Breast epithelium (tissue), 3 donors: Measurements from ENCODE around the gene SUMF1.

Source experiments
- POLR2A ChIP-seq: fragments of 450-650 bp; IDR thresholded peaks from one replicate; pipeline ENCODE4 v1.6.1; 2016; ENCODE audit warnings: antibody characterized with exemption, mild to moderate bottlenecking, moderate library complexity
- POLR2AphosphoS5 ChIP-seq, 3 donors: sonication (generic); formaldehyde crosslinking; IDR thresholded peaks; one replicate each; pipeline ENCODE4 v1.6.1; 2017; ENCODE audit warnings: antibody characterized with exemption in 3 of 3
- TF ChIP-seq, protein P1 (sequence below), 3 donors: fragments of 450-650 bp; IDR thresholded peaks; one replicate each; pipeline ENCODE4 v1.5.1; 2016 to 2017; ENCODE audit warnings: antibody characterized with exemption in 3 of 3, mild to moderate bottlenecking in 3 of 3, moderate library complexity in 3 of 3

DNA sequence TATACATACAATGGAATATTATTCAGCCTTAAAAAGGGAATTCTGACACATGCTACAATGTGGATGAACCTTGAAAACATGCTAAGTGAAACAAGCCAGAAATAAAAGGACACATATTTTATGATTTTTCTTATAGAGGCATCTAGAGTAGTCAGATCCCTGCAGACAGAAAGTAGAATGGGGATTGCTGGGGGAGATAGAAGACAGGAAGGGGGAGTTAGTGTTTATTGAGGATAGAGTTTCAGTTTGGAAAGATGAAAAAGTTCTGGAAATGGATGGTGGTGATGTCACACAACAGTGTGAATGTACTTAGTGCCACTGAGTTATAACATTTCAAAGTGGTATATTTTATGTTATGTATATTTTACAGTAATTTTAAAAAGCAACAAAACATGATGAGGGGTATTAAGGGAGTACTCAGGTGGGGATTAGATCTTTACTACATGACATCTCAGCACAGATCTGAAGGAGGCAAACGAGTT lies 30.8 kb upstream of the SUMF1 start:
- TF ChIP-seq POLR2A (no peak), POLR2AphosphoS5 (IDR thresholded peaks at IDR 0.05) (no peak)
- TF ChIP-seq, protein P1, sequence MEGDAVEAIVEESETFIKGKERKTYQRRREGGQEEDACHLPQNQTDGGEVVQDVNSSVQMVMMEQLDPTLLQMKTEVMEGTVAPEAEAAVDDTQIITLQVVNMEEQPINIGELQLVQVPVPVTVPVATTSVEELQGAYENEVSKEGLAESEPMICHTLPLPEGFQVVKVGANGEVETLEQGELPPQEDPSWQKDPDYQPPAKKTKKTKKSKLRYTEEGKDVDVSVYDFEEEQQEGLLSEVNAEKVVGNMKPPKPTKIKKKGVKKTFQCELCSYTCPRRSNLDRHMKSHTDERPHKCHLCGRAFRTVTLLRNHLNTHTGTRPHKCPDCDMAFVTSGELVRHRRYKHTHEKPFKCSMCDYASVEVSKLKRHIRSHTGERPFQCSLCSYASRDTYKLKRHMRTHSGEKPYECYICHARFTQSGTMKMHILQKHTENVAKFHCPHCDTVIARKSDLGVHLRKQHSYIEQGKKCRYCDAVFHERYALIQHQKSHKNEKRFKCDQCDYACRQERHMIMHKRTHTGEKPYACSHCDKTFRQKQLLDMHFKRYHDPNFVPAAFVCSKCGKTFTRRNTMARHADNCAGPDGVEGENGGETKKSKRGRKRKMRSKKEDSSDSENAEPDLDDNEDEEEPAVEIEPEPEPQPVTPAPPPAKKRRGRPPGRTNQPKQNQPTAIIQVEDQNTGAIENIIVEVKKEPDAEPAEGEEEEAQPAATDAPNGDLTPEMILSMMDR (IDR thresholded peaks at IDR 0.05): no peak
